IMR-90 (cell line): ENCODE results near the gene GAL. TPM values are rescaled to one million over a fixed set of nuclear protein-coding genes. Genes with fewer than 3 reads are reported as not detected.

ENCODE experiments used
- ATAC-seq: fragments of 200-7000 bp; cut with Tn5 transposase; 2 replicates; pipeline ENCODE4 v1.9.1; 2020; ENCODE audit warnings: low read depth, mild to moderate bottlenecking, moderate library complexity
- BruUV-seq: library from RNA; stranded (reverse); fragments of 400-500 nt; replicated peaks from 2 replicates; lab custom pipeline; 2021; lab: Mats Ljungman, UMichigan
- CTCF ChIA-PET: fragments of 300-600 bp; formaldehyde crosslinking; extraction: SDS; loops from one replicate; lab custom pipeline; 2021; ENCODE audit warnings: antibody characterized with exemption; lab: Yijun Ruan, JAX
- POLR2A ChIA-PET: fragments of 300-600 bp; sonication (Branson Sonifier 250); formaldehyde crosslinking; loops from one replicate; lab custom pipeline; 2022; ENCODE audit warnings: antibody characterized with exemption; ENCODE audit not compliant: unreplicated experiment; lab: Charles Lee
- DNase-seq: peaks from one replicate; pipeline ENCODE4 v3.0.0; 2013
- H2AFZ ChIP-seq: replicated peaks from 2 replicates; pipeline ENCODE3; 2013; ENCODE audit warnings: low read length, mild to moderate bottlenecking; ENCODE audit not compliant: poor library complexity
- H2AK5ac ChIP-seq: 2 replicates; pipeline ENCODE4 v1.6.1; 2013; ENCODE audit warnings: low read depth, low read length, inconsistent platforms
- H2AK9ac ChIP-seq: replicated peaks from 2 replicates; pipeline ENCODE3; 2013; ENCODE audit warnings: mild to moderate bottlenecking, low read depth, low read length, moderate library complexity; ENCODE audit not compliant: poor library complexity
- H2BK120ac ChIP-seq: 2 replicates; pipeline ENCODE4 v1.6.1; 2013; ENCODE audit warnings: low read depth, low read length, inconsistent platforms
- H2BK15ac ChIP-seq: 3 replicates; pipeline ENCODE4 v1.6.1; 2013; ENCODE audit warnings: low read depth, low read length, inconsistent platforms
- H2BK20ac ChIP-seq: 2 replicates; pipeline ENCODE4 v1.6.1; 2013; ENCODE audit warnings: low read depth, mild to moderate bottlenecking, inconsistent platforms, low read length, moderate library complexity
- H2BK5ac ChIP-seq: 2 replicates; pipeline ENCODE4 v1.6.1; 2013; ENCODE audit warnings: mild to moderate bottlenecking, low read depth, low read length, inconsistent platforms; ENCODE audit not compliant: poor library complexity, severe bottlenecking
- H3K14ac ChIP-seq: replicated peaks from 2 replicates; pipeline ENCODE4 v1.6.1; 2013; ENCODE audit warnings: low read depth, low read length, inconsistent platforms
- H3K18ac ChIP-seq: 2 replicates; pipeline ENCODE4 v1.6.1; 2013; ENCODE audit warnings: low read depth, low read length, control low read depth
- H3K23ac ChIP-seq: 2 replicates; pipeline ENCODE4 v1.6.1; 2013; ENCODE audit warnings: low read depth, low read length, inconsistent platforms
- H3K27ac ChIP-seq: 2 replicates; pipeline ENCODE4 v1.5.1; 2013; ENCODE audit warnings: mild to moderate bottlenecking, control low read depth, low read length; ENCODE audit not compliant: insufficient read depth
- H3K27me3 ChIP-seq: 2 replicates; pipeline ENCODE4 v1.6.1; 2013; ENCODE audit warnings: low read length; ENCODE audit not compliant: control insufficient read depth, insufficient read depth
- H3K36me3 ChIP-seq: 2 replicates; pipeline ENCODE4 v1.6.1; 2013; ENCODE audit warnings: low read length, mixed read lengths; ENCODE audit not compliant: control insufficient read depth, insufficient read depth
- H3K4ac ChIP-seq: 2 replicates; pipeline ENCODE4 v1.6.1; 2013; ENCODE audit warnings: low read depth, low read length, inconsistent platforms
- H3K4me1 ChIP-seq: 2 replicates; pipeline ENCODE4 v1.6.1; 2013; ENCODE audit warnings: low read length, mixed read lengths; ENCODE audit not compliant: control insufficient read depth, insufficient read depth
- H3K4me2 ChIP-seq: 2 replicates; pipeline ENCODE4 v1.6.1; 2013; ENCODE audit warnings: low read depth, mild to moderate bottlenecking, control low read depth, low read length, moderate library complexity
- H3K4me3 ChIP-seq: 2 replicates; pipeline ENCODE4 v1.5.1; 2013; ENCODE audit warnings: low read depth, mild to moderate bottlenecking, control low read depth, low read length, moderate library complexity; ENCODE audit not compliant: insufficient read depth
- H3K56ac ChIP-seq: 2 replicates; pipeline ENCODE4 v1.6.1; 2013; ENCODE audit warnings: low read length, inconsistent platforms; ENCODE audit not compliant: insufficient read depth; ENCODE audit errors: extremely low read depth
- H3K79me1 ChIP-seq, 2 experiments: 2 replicates each; pipeline ENCODE4 v1.6.1; 2013; ENCODE audit warnings: low read length in 2 of 2, inconsistent platforms in 1 of 2, low read depth in 1 of 2
- H3K9ac ChIP-seq: 2 replicates; pipeline ENCODE4 v1.6.1; 2013; ENCODE audit warnings: low read depth, low read length, control low read depth
- H3K9me1 ChIP-seq: 2 replicates; pipeline ENCODE4 v1.6.1; 2013; ENCODE audit warnings: low read length, inconsistent platforms; ENCODE audit not compliant: insufficient read depth
- H3K9me3 ChIP-seq: 2 replicates; pipeline ENCODE4 v1.6.1; 2013; ENCODE audit warnings: low read length; ENCODE audit not compliant: control insufficient read depth, insufficient read depth
- H4K20me1 ChIP-seq: 2 replicates; pipeline ENCODE4 v1.6.1; 2013; ENCODE audit warnings: low read length, inconsistent platforms; ENCODE audit not compliant: insufficient read depth
- H4K5ac ChIP-seq: 2 replicates; pipeline ENCODE4 v1.6.1; 2013; ENCODE audit warnings: mild to moderate bottlenecking, low read depth, low read length, control low read depth
- H4K8ac ChIP-seq, 2 experiments: 2 replicates each; pipeline ENCODE4 v1.6.1; 2013; ENCODE audit warnings: low read depth in 2 of 2, low read length in 2 of 2, control low read depth in 1 of 2, inconsistent platforms in 1 of 2
- H4K91ac ChIP-seq: 2 replicates; pipeline ENCODE4 v1.6.1; 2013; ENCODE audit warnings: low read depth, low read length, inconsistent platforms; ENCODE audit not compliant: insufficient read depth
- BHLHE40 ChIP-seq: fragments of 150-350 bp; IDR thresholded peaks from 2 replicates; pipeline ENCODE4 v1.6.1; 2016; ENCODE audit warnings: mild to moderate bottlenecking, low read depth, low read length
- CTCF ChIP-seq: conservative IDR thresholded peaks from 2 replicates; pipeline ENCODE4 v1.5.1; 2012; ENCODE audit warnings: mild to moderate bottlenecking, low read depth, low read length, improper control_type of control experiment
- ELK1 ChIP-seq: fragments of 150-350 bp; IDR thresholded peaks from 2 replicates; pipeline ENCODE4 v1.6.1; 2016; ENCODE audit warnings: low read depth, mild to moderate bottlenecking, low read length, moderate library complexity, borderline replicate concordance
- MXI1 ChIP-seq: IDR thresholded peaks from 2 replicates; pipeline ENCODE4 v1.6.1; 2012; ENCODE audit warnings: low read depth, mild to moderate bottlenecking, low read length, moderate library complexity, borderline replicate concordance
- NFE2L2 ChIP-seq: fragments of 150-350 bp; IDR thresholded peaks from 2 replicates; pipeline ENCODE4 v1.6.1; 2016; ENCODE audit warnings: low read depth, mild to moderate bottlenecking, low read length
- RAD21 ChIP-seq: IDR thresholded peaks from 2 replicates; pipeline ENCODE4 v1.6.1; 2012; ENCODE audit warnings: low read length, improper control_type of control experiment
- RCOR1 ChIP-seq: IDR thresholded peaks from 2 replicates; pipeline ENCODE4 v1.6.1; 2012; ENCODE audit warnings: mild to moderate bottlenecking, low read length, improper control_type of control experiment; ENCODE audit not compliant: insufficient replicate concordance
- SMC3 ChIP-seq: fragments of 150-350 bp; IDR thresholded peaks from 2 replicates; pipeline ENCODE4 v1.6.1; 2016; ENCODE audit warnings: low read depth, mild to moderate bottlenecking, antibody characterized with exemption, low read length, moderate library complexity
- WGBS, 2 experiments: methylation state at CpG; one replicate each; pipeline versions ENCODE4 v1.1.5 to v1.1.7; 2013; ENCODE audit warnings: missing lambda C conversion rate in 2 of 2; ENCODE audit not compliant: insufficient read length in 1 of 2; ENCODE audit errors: extremely low coverage in 2 of 2; 5-methylcytosine and 5-hydroxymethylcytosine counted together
- dilution Hi-C: fragments of 300-500 bp; cut with HindIII; formaldehyde crosslinking; loops from one replicate; pipeline ENCODE4 v1.14.3; 2018; ENCODE audit warnings: low sequenced_read_pairs; ENCODE audit not compliant: unreplicated experiment
- in situ Hi-C: fragments of 300-500 bp; cut with MboI; formaldehyde crosslinking; loops from 3 replicates; pipeline ENCODE4 v1.14.3; 2019; ENCODE audit warnings: low sequenced_read_pairs, inconsistent platforms, mixed read lengths
- intact Hi-C: fragments of 100-400 bp; cut with micrococcal nuclease; formaldehyde crosslinking; loops from 2 replicates; pipeline ENCODE4 v1.10.0; 2022
- polyA plus RNA-seq, 3 experiments: library from polyadenylated mRNA; depleted of rRNA; stranded (reverse); fragments of >200 nt; gene quantifications; 2 replicates each; pipeline ENCODE4 v1.2.3, GENCODE V29; 2012; ENCODE audit warnings: low replicate concordance in 1 of 3
- total RNA-seq: library from RNA; depleted of rRNA; stranded (reverse); fragments of >200 nt; gene quantifications from 2 replicates; pipeline ENCODE4 v1.2.3, GENCODE V29; 2012

Gene GAL
- total and polyA plus RNA-seq, 2 of the 4 experiments (the other 2 are of a cell fraction), result 2.0 TPM; not detected in 1

GRCh38 chr11:68649851-68650555, 34.3 kb upstream of the GAL start:
- Histone ChIP-seq H3K27me3 (peaks cover 21% of the 10 kb centered on the region), H2BK5ac (no peak overlapping the region), H3K4me2 (no peak overlapping the region), H2AK5ac (no peak overlapping the region), H3K18ac (no peak overlapping the region), H3K4me3 (no peak overlapping the region), H2BK120ac (no peak overlapping the region), H4K20me1 (no peaks in the 10 kb centered on the region), H2BK20ac (no peak overlapping the region), H3K23ac (no peak overlapping the region), H3K79me1 (no peaks in the 10 kb centered on the region), H3K9me3 (peaks cover 14% of the 10 kb centered on the region), H3K9ac (no peak overlapping the region), H3K36me3 (no peaks in the 10 kb centered on the region), H2BK15ac (no peak overlapping the region), H2AK9ac (no peak overlapping the region), H3K14ac (no peak overlapping the region), H4K8ac (no peak overlapping the region), H3K4ac (no peak overlapping the region), H3K27ac (no peak overlapping the region), H4K5ac (no peak overlapping the region), H3K56ac (no peak overlapping the region), H4K91ac (no peak overlapping the region), H3K4me1 (no peaks in the 10 kb centered on the region), H2AFZ (no peak overlapping the region), H3K9me1 (no peaks in the 10 kb centered on the region)
- dilution Hi-C loops, result no loop called here
- no peak for ATAC-seq
- no TSS peak for BruUV-seq
- intact Hi-C loops, result no loop called here
- ChIA-PET CTCF (no interaction called here), POLR2A (no interaction called here)
- WGBS, 2 experiments, result 79% methylated on average over 19 of the region's 38 CpGs; no CpG with 5 or more reads in 1 of the 2 experiments
- no peak for DNase-seq
- TF ChIP-seq BHLHE40 (no peak), CTCF (no peak), SMC3 (no peak), ELK1 (no peak), RAD21 (no peak), MXI1 (no peak), NFE2L2 (no peak), RCOR1 (no peak)
- in situ Hi-C loops, result no loop called here
